ENCODE measurements around the gene DPH1.
A peak's percentile ranks its signal among the peaks of the same experiment; 100 is the strongest.

The DPH1 gene

GRCh38 chr17:2050300-2051060 lies 20.5 kb downstream of the DPH1 start:
- peak; percentile 66 for DNase-seq (ENCODE audit: low read depth)

- DNase-seq (ENCODE audit: low read depth), result no peak
Observed at GRCh38 chr17:2051061-2051932, 21.3 kb downstream of the DPH1 start.

- no peak for DNase-seq (ENCODE audit: low read depth)
Observed at GRCh38 chr17:2051933-2052559, 22.1 kb downstream of the DPH1 start.

GRCh38 chr17:2053380-2054261 lies 23.7 kb downstream of the DPH1 start:
- peak; percentile 60 for DNase-seq (ENCODE audit: low read depth)

GRCh38 chr17:2054262-2054511 lies 24.2 kb downstream of the DPH1 start:
- DNase-seq (ENCODE audit: low read depth), result no peak

GRCh38 chr17:2054512-2055291 lies 24.7 kb downstream of the DPH1 start, which contains the start of gene HIC1:
Gene HIC1, plus strand, starts transcription at chr17:2055103. Its CDS starts 1,588 bp downstream, at chr17:2056691.
- DNase-seq (ENCODE audit: low read depth), result peak; percentile 54

- no peak for DNase-seq (ENCODE audit: low read depth)
Observed at GRCh38 chr17:2055292-2056205, 25.6 kb downstream of the DPH1 start.

- no peak for DNase-seq (ENCODE audit: low read depth)
Observed at GRCh38 chr17:2056206-2057174, 26.5 kb downstream of the DPH1 start.

- no peak for DNase-seq (ENCODE audit: low read depth)
Observed at GRCh38 chr17:2057175-2057759, 27.3 kb downstream of the DPH1 start.

- no peak for DNase-seq (ENCODE audit: low read depth)
Observed at GRCh38 chr17:2057760-2058585, 28.0 kb downstream of the DPH1 start.

- DNase-seq (ENCODE audit: low read depth), result peak; percentile 57
Observed at GRCh38 chr17:2058586-2059546, 28.9 kb downstream of the DPH1 start.

GRCh38 chr17:2059547-2060384 lies 29.8 kb downstream of the DPH1 start:
- no peak for DNase-seq (ENCODE audit: low read depth)

GRCh38 chr17:2060385-2060658 lies 30.4 kb downstream of the DPH1 start:
- DNase-seq (ENCODE audit: low read depth), result no peak

- DNase-seq (ENCODE audit: low read depth), result no peak
Observed at GRCh38 chr17:2060681-2061440, 30.9 kb downstream of the DPH1 start.

- no peak for DNase-seq (ENCODE audit: low read depth)
Observed at GRCh38 chr17:2061441-2061958, 31.5 kb downstream of the DPH1 start.
